Measurements from ENCODE around the gene HES7.
A peak's percentile ranks its signal among the peaks of the same experiment; 100 is the strongest.
"Not testable (repeated sequence)": the region's sequence is repeated elsewhere in the genome, so short reads cannot be mapped to it uniquely, and the experiment has no call there.

HES7 gene

GRCh38 chr17:8080799-8081219, 43.1 kb downstream of the HES7 start:
- peaks cover 60% of the 10 kb centered on the region for H3K27me3 ChIP-seq (ENCODE audit: control insufficient read depth, insufficient read depth, low read length)
- no peaks in the 10 kb centered on the region for H3K36me3 ChIP-seq (ENCODE audit: control insufficient read depth, low read depth, low read length)
- H3K9ac ChIP-seq (ENCODE audit: low read length) = no peak overlapping the region
- no peaks in the 10 kb centered on the region for H3K9me3 ChIP-seq (ENCODE audit: control insufficient read depth, low read depth, low read length)
- no peaks in the 10 kb centered on the region for H3K4me1 ChIP-seq (ENCODE audit: control insufficient read depth, low read depth, low read length)
- H3K4me3 ChIP-seq (ENCODE audit: low read length) = peak overlapping the region; percentile 88
- H3K27ac ChIP-seq (ENCODE audit: low read length) = no peak overlapping the region

- peak overlapping the region; percentile 7 for H3K9ac ChIP-seq (ENCODE audit: low read length)
- peak overlapping the region; percentile 88 for H3K4me3 ChIP-seq (ENCODE audit: low read length)
- peaks cover 65% of the 10 kb centered on the region for H3K27me3 ChIP-seq (ENCODE audit: control insufficient read depth, insufficient read depth, low read length)
- H3K36me3 ChIP-seq (ENCODE audit: control insufficient read depth, low read depth, low read length) = no peaks in the 10 kb centered on the region
- H3K9me3 ChIP-seq (ENCODE audit: control insufficient read depth, low read depth, low read length) = no peaks in the 10 kb centered on the region
- H3K27ac ChIP-seq (ENCODE audit: low read length) = no peak overlapping the region
- no peaks in the 10 kb centered on the region for H3K4me1 ChIP-seq (ENCODE audit: control insufficient read depth, low read depth, low read length)
Measured at GRCh38 chr17:8080208-8080798, 43.6 kb downstream of the HES7 start.

- H3K36me3 ChIP-seq (ENCODE audit: control insufficient read depth, low read depth, low read length) = no peaks in the 10 kb centered on the region
- H3K4me1 ChIP-seq (ENCODE audit: control insufficient read depth, low read depth, low read length) = no peaks in the 10 kb centered on the region
- H3K4me3 ChIP-seq (ENCODE audit: low read length) = peak overlapping the region; percentile 88
- H3K9ac ChIP-seq (ENCODE audit: low read length) = peak overlapping the region; percentile 28
- H3K27me3 ChIP-seq (ENCODE audit: control insufficient read depth, insufficient read depth, low read length) = peaks cover 69% of the 10 kb centered on the region
- H3K9me3 ChIP-seq (ENCODE audit: control insufficient read depth, low read depth, low read length) = no peaks in the 10 kb centered on the region
- no peak overlapping the region for H3K27ac ChIP-seq (ENCODE audit: low read length)
Measured at GRCh38 chr17:8079291-8080207, 44.4 kb downstream of the HES7 start.

- peaks cover 81% of the 10 kb centered on the region for H3K27me3 ChIP-seq (ENCODE audit: control insufficient read depth, insufficient read depth, low read length)
- H3K4me3 ChIP-seq (ENCODE audit: low read length); H3K36me3 ChIP-seq (ENCODE audit: control insufficient read depth, low read depth, low read length): not testable (repeated sequence)
Measured at GRCh38 chr17:8077939-8078338, 46.0 kb downstream of the HES7 start.

GRCh38 chr17:8076502-8077266, 47.2 kb downstream of the HES7 start:
- Histone ChIP-seq H3K9me3 (ENCODE audit: control insufficient read depth, low read depth, low read length) (no peaks in the 10 kb centered on the region), H3K36me3 (ENCODE audit: control insufficient read depth, low read depth, low read length) (no peaks in the 10 kb centered on the region), H3K4me1 (ENCODE audit: control insufficient read depth, low read depth, low read length) (peaks cover 5% of the 10 kb centered on the region), H3K9ac (ENCODE audit: low read length) (no peak overlapping the region), H3K27me3 (ENCODE audit: control insufficient read depth, insufficient read depth, low read length) (peaks cover 83% of the 10 kb centered on the region), H3K4me3 (ENCODE audit: low read length) (no peak overlapping the region), H3K27ac (ENCODE audit: low read length) (no peak overlapping the region)

More at GRCh38 chr17:8077939-8078338, 46.0 kb downstream of the HES7 start:
- not testable (repeated sequence) for H3K27ac ChIP-seq (ENCODE audit: low read length); H3K9ac ChIP-seq (ENCODE audit: low read length); H3K4me1 ChIP-seq (ENCODE audit: control insufficient read depth, low read depth, low read length); H3K9me3 ChIP-seq (ENCODE audit: control insufficient read depth, low read depth, low read length)

GRCh38 chr17:8075574-8076342, 48.1 kb downstream of the HES7 start:
- Histone ChIP-seq H3K27ac (ENCODE audit: low read length) (no peak overlapping the region), H3K4me3 (ENCODE audit: low read length) (no peak overlapping the region), H3K9ac (ENCODE audit: low read length) (no peak overlapping the region), H3K9me3 (ENCODE audit: control insufficient read depth, low read depth, low read length) (no peaks in the 10 kb centered on the region), H3K36me3 (ENCODE audit: control insufficient read depth, low read depth, low read length) (no peaks in the 10 kb centered on the region), H3K27me3 (ENCODE audit: control insufficient read depth, insufficient read depth, low read length) (peaks cover 83% of the 10 kb centered on the region), H3K4me1 (ENCODE audit: control insufficient read depth, low read depth, low read length) (peaks cover 5% of the 10 kb centered on the region)

- H3K27me3 ChIP-seq (ENCODE audit: control insufficient read depth, insufficient read depth, low read length) = peaks cover 82% of the 10 kb centered on the region
- no peak overlapping the region for H3K9ac ChIP-seq (ENCODE audit: low read length)
- H3K4me3 ChIP-seq (ENCODE audit: low read length) = no peak overlapping the region
- H3K4me1 ChIP-seq (ENCODE audit: control insufficient read depth, low read depth, low read length) = peaks cover 5% of the 10 kb centered on the region
- H3K27ac ChIP-seq (ENCODE audit: low read length) = no peak overlapping the region
- no peaks in the 10 kb centered on the region for H3K36me3 ChIP-seq (ENCODE audit: control insufficient read depth, low read depth, low read length)
- no peaks in the 10 kb centered on the region for H3K9me3 ChIP-seq (ENCODE audit: control insufficient read depth, low read depth, low read length)
Measured at GRCh38 chr17:8075081-8075480, 48.8 kb downstream of the HES7 start.

- H3K27me3 ChIP-seq (ENCODE audit: control insufficient read depth, insufficient read depth, low read length) = peaks cover 77% of the 10 kb centered on the region
- H3K36me3 ChIP-seq (ENCODE audit: control insufficient read depth, low read depth, low read length) = no peaks in the 10 kb centered on the region
- no peak overlapping the region for H3K9ac ChIP-seq (ENCODE audit: low read length)
- H3K4me3 ChIP-seq (ENCODE audit: low read length) = no peak overlapping the region
- peaks cover 5% of the 10 kb centered on the region for H3K4me1 ChIP-seq (ENCODE audit: control insufficient read depth, low read depth, low read length)
- no peak overlapping the region for H3K27ac ChIP-seq (ENCODE audit: low read length)
- no peaks in the 10 kb centered on the region for H3K9me3 ChIP-seq (ENCODE audit: control insufficient read depth, low read depth, low read length)
Measured at GRCh38 chr17:8074554-8074953, 49.4 kb downstream of the HES7 start.

GRCh38 chr17:8073627-8074484, 50.0 kb downstream of the HES7 start:
- peak overlapping the region; percentile 57 for H3K4me3 ChIP-seq (ENCODE audit: low read length)
- no peak overlapping the region for H3K27ac ChIP-seq (ENCODE audit: low read length)
- no peaks in the 10 kb centered on the region for H3K9me3 ChIP-seq (ENCODE audit: control insufficient read depth, low read depth, low read length)
- no peaks in the 10 kb centered on the region for H3K36me3 ChIP-seq (ENCODE audit: control insufficient read depth, low read depth, low read length)
- H3K9ac ChIP-seq (ENCODE audit: low read length) = no peak overlapping the region
- peaks cover 75% of the 10 kb centered on the region for H3K27me3 ChIP-seq (ENCODE audit: control insufficient read depth, insufficient read depth, low read length)
- H3K4me1 ChIP-seq (ENCODE audit: control insufficient read depth, low read depth, low read length) = peaks cover 5% of the 10 kb centered on the region

GRCh38 chr17:8072729-8073461, 51.0 kb downstream of the HES7 start:
- Histone ChIP-seq H3K27me3 (ENCODE audit: control insufficient read depth, insufficient read depth, low read length) (peaks cover 69% of the 10 kb centered on the region), H3K9me3 (ENCODE audit: control insufficient read depth, low read depth, low read length) (no peaks in the 10 kb centered on the region), H3K4me1 (ENCODE audit: control insufficient read depth, low read depth, low read length) (peaks cover 5% of the 10 kb centered on the region), H3K9ac (ENCODE audit: low read length) (no peak overlapping the region), H3K4me3 (ENCODE audit: low read length) (peak overlapping the region; percentile 57), H3K27ac (ENCODE audit: low read length) (no peak overlapping the region), H3K36me3 (ENCODE audit: control insufficient read depth, low read depth, low read length) (no peaks in the 10 kb centered on the region)
